Choroid plexus epithelial cell (primary cell): ENCODE data around the gene SLCO3A1.
A peak's percentile ranks its signal among the peaks of the same experiment; 100 is the strongest.

Source experiments
- DNase-seq: peaks from one replicate; pipeline ENCODE4 v3.0.0-alpha.2; 2010; ENCODE audit warnings: low read depth
- H3K4me3 ChIP-seq: 2 replicates; pipeline ENCODE4 v1.5.1; 2011; ENCODE audit warnings: low read depth, mild to moderate bottlenecking, control low read depth, low read length, moderate library complexity
- TF ChIP-seq, protein P1 (sequence below): conservative IDR thresholded peaks from 2 replicates; pipeline ENCODE4 v1.5.1; 2011; ENCODE audit warnings: low read depth, mild to moderate bottlenecking, control low read depth, inconsistent platforms, low read length, moderate library complexity

SLCO3A1 gene

DNA sequence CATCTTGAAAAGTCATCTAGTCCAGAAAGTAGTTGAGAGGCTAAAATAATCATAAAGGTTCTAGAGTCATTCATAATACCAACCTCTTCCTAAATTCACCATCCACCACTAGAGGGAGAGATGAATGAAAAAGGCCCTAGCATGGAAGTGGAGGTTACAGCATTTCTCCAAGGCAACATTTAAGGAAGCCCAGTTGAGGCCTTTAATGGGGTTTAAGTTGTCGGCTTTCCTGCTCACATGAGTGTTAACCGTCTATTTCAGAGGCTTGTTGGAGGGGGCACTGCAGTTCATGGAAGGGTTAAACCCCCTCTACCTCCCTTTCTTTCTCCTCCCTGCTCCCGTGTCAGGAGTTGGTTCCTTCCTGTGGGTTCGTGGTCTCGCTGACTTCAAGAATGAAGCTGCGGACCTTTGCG lies 3.8 kb upstream of the SLCO3A1 start:
- no peak overlapping the region for H3K4me3 ChIP-seq
- peak; percentile 28 for DNase-seq

DNA sequence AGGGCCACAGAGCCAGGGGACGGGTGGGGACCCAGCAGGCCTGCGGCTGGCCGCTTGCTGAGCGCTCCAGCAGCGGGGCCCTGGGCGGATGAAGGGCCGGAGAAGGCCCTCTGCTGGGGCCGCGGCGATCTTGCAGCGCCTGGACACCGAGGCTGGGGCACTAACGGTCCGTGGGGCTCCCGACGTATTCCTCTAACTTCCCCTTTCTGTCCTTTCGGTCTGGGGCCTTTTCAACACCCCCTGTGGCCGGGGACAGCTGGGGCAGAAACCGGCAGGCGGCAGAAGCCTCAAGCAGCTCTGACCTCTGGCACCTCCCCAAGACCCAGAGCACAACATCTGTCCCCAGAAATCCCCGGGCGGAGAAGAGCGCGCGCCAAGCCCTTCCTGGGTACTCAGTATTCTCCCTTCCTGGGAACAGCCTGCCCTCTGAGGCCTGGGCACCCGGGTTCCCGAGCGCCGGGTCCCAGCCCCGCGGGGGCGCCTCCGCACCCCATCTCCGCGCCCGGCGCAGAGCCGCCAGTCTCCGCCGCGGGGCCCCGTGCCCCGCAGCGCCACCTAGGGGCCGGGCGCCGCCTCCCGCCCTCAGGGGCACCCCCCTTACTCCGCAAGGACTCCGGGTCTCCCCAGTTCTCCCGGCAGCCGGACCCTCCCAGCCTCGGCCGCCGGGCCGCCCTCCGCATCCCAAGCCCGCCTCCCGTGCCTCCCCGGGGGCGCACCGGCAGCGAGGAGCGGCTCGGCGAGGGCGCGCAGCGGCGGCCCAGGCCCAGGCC lies 582 bp upstream of the SLCO3A1 start:
- H3K4me3 ChIP-seq, result peak overlapping the region; percentile 38
- TF ChIP-seq, protein P1, sequence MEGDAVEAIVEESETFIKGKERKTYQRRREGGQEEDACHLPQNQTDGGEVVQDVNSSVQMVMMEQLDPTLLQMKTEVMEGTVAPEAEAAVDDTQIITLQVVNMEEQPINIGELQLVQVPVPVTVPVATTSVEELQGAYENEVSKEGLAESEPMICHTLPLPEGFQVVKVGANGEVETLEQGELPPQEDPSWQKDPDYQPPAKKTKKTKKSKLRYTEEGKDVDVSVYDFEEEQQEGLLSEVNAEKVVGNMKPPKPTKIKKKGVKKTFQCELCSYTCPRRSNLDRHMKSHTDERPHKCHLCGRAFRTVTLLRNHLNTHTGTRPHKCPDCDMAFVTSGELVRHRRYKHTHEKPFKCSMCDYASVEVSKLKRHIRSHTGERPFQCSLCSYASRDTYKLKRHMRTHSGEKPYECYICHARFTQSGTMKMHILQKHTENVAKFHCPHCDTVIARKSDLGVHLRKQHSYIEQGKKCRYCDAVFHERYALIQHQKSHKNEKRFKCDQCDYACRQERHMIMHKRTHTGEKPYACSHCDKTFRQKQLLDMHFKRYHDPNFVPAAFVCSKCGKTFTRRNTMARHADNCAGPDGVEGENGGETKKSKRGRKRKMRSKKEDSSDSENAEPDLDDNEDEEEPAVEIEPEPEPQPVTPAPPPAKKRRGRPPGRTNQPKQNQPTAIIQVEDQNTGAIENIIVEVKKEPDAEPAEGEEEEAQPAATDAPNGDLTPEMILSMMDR, result peak; percentile 32
- peak; percentile 18 for DNase-seq

More for the DNA sequence above, 3.8 kb upstream of the SLCO3A1 start:
- TF ChIP-seq, protein P1, result peak; percentile 43

DNA sequence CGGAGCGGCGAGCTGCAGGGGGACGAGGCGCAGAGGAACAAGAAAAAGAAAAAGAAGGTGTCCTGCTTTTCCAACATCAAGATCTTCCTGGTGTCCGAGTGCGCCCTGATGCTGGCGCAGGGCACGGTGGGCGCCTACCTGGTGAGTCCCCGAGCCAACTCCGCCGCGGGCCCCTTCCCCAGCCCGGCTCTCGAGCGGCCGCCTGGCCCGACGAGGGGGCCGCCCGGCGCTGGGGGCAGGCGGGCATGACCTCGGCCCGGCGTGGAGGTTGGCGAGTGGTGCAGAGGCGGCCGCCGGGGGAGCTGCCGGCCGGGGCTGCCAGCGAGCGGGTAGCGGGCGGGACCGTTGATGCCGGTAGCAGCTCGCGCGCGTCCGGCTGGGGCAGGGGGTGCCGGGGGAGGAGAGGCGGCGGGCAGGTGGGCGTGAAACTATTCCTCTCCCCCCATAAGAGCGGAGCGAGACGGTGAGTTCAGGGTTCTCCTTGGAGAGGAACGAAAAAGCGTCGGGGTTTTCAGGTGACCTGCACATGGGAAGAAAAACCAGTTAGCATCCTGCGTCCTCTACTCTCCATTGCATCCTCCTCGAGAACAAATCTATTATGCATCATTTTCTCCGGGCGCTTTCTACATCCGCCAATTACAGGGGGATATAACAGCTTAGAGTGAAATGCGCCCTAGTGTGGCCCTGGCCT lies 585 bp downstream of the SLCO3A1 start:
- TF ChIP-seq, protein P1, result no peak
- no peak overlapping the region for H3K4me3 ChIP-seq
- DNase-seq, result no peak

DNA sequence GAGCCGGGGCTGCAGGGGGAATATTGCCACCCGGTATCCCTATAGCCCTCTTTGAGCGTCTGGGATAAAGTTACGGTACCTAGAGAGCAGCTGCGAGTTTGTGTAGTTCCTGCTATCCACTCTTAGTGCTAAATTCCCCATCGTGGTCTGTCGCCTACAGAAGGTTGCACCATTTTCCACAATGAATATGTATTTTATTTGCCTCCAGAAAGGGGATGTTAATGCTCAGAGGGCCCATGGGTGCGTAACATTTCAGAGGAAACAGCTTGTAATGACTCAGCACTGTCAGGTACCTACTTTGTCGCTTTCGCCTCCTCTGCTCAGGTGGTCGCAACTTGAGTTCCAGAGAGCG lies 1.1 kb downstream of the SLCO3A1 start:
- no peak for DNase-seq
- no peak overlapping the region for H3K4me3 ChIP-seq
- TF ChIP-seq, protein P1, result no peak

DNA sequence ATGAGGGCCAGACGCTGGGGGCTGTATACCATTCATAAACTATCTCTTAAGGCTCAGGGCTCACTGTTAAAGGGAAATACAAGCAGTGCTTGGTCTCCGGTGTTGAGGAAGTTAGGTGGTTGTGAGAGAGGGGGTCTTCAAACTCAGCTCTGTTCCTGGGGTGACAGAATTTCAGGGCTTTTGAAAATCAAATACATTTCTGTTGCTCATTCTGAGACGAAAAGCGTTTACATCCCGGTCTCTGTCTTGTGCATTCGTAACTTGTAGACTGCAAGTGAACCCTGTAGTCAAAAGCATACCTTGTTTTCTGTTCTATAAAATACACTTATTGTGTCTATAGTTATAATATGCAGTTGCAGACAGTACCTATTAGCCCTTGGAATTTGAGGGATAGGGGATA lies 1.7 kb downstream of the SLCO3A1 start:
- H3K4me3 ChIP-seq, result no peak overlapping the region
- no peak for DNase-seq
- TF ChIP-seq, protein P1, result no peak

DNA sequence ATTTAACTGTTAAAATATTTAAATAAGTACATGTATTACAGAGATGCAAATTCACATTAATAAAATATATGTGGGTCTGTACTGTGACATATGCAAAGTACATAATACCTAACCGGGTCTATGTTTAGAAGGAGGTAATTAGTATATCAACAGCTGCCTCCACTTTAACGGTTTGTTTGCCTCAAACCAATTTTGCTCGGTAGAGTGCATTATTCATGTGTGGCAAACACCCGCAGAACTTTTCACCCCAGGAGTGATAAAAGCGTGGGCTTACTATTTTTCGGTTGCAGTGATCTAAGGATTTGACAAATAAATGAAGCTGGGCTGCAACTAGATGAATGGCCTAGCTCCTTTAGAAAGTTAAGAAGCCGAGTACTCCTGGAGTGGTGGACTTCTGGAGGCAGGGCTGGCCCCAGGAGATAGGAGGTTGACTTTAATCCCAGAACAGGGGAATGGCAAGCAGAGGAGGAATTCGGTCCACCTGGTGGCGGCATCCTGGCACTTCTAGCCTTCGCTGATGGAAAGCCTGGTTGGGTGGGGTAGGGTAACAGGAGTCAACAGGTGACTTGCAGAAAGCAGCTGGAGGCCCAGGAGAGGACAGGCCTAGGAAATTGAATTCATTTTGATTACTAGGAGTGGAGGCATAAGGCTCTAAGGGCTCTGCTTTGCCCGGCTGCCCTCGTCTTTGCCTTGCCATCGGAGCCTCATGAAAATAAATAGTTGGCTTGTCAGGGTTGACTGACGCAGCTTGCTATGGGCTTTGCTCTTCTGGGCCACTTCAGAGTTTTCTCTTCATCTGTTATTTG lies 2.4 kb downstream of the SLCO3A1 start:
- no peak overlapping the region for H3K4me3 ChIP-seq
- DNase-seq, result no peak
- TF ChIP-seq, protein P1, result no peak
